D721Med (cell line): Measurements from ENCODE around the gene SEC22A.

ENCODE experiments used
- DNase-seq: peaks from one replicate; pipeline ENCODE4 v3.0.0; 2011; ENCODE audit warnings: low spot score; ENCODE audit not compliant: insufficient read length
- FAIRE-seq: peaks from 2 replicates; lab custom pipeline; 2011; peaks lifted over from hg19 to GRCh38; lab: Jason Lieb, UNC
- CTCF ChIP-seq: IDR thresholded peaks from 2 replicates; pipeline ENCODE4 v1.5.1; 2012; ENCODE audit warnings: mild to moderate bottlenecking, control low read depth; ENCODE audit not compliant: insufficient read depth; ENCODE audit errors: missing control alignments

The SEC22A gene

GRCh38 chr3:123311201-123311600 lies 109.5 kb downstream of the SEC22A start:
- DNase-seq: no peak
- TF ChIP-seq CTCF: no peak
- FAIRE-seq: no peak

- FAIRE-seq: no peak
Measured at GRCh38 chr3:123312331-123313265, 110.9 kb downstream of the SEC22A start.

GRCh38 chr3:123313889-123314288 lies 112.1 kb downstream of the SEC22A start:
- DNase-seq (no peak), FAIRE-seq (no peak)
- no peak for TF ChIP-seq CTCF

More at GRCh38 chr3:123312331-123313265, 110.9 kb downstream of the SEC22A start:
- DNase-seq: no peak
- TF ChIP-seq CTCF: no peak

- FAIRE-seq (no peak), DNase-seq (no peak)
- TF ChIP-seq CTCF: no peak
Measured at GRCh38 chr3:123314359-123315270, 112.9 kb downstream of the SEC22A start.

GRCh38 chr3:123315271-123315595 lies 113.5 kb downstream of the SEC22A start:
- no peak for DNase-seq
- FAIRE-seq: no peak
- no peak for TF ChIP-seq CTCF

GRCh38 chr3:123317716-123318115 lies 116.0 kb downstream of the SEC22A start:
- FAIRE-seq: no peak
- no peak for TF ChIP-seq CTCF
- DNase-seq: no peak
